PFSK-1 (cell line): ENCODE measurements around the gene ARHGAP10.

ENCODE experiments used
- FOXP2 ChIP-seq: optimal IDR thresholded peaks from 2 replicates; pipeline ENCODE3; 2011; ENCODE audit warnings: borderline replicate concordance, control low read depth, inconsistent platforms; ENCODE audit not compliant: insufficient read depth; ENCODE audit errors: extremely low read length, extremely low read depth
- POLR2AphosphoS5 ChIP-seq: IDR thresholded peaks from 2 replicates; pipeline ENCODE4 v1.6.1; 2012; ENCODE audit warnings: low read depth, mild to moderate bottlenecking, control low read depth, low read length, moderate library complexity
- REST ChIP-seq, 2 experiments: IDR thresholded peaks; 2 replicates each; pipeline versions ENCODE4 v1.6.1 to v1.8.0; 2011 to 2012; ENCODE audit warnings: low read depth in 2 of 2, low read length in 2 of 2, control low read depth in 1 of 2, inconsistent platforms in 1 of 2, mild to moderate bottlenecking in 1 of 2, moderate library complexity in 1 of 2; ENCODE audit not compliant: insufficient read depth in 1 of 2
- SIN3A ChIP-seq: IDR thresholded peaks from 2 replicates; pipeline ENCODE4 v1.6.1; 2012; ENCODE audit warnings: mild to moderate bottlenecking, low read length, moderate library complexity, borderline replicate concordance; ENCODE audit not compliant: insufficient read depth
- TAF1 ChIP-seq: IDR thresholded peaks from 2 replicates; pipeline ENCODE4 v1.6.1; 2012; ENCODE audit warnings: low read length, control low read depth, borderline replicate concordance; ENCODE audit not compliant: insufficient read depth

The ARHGAP10 gene

GRCh38 chr4:147855571-147856009 lies 123.7 kb downstream of the ARHGAP10 start:
- TF ChIP-seq SIN3A, result no peak
- TF ChIP-seq TAF1, result no peak
- TF ChIP-seq FOXP2, result no peak
- TF ChIP-seq REST (IDR thresholded peaks at IDR 0.05; ENCODE audit: insufficient read depth in 1 of 2, low read depth in 2 of 2, low read length in 2 of 2), result no peak
- no peak for TF ChIP-seq POLR2AphosphoS5

- TF ChIP-seq FOXP2 (no peak), POLR2AphosphoS5 (no peak), REST (IDR thresholded peaks at IDR 0.05; ENCODE audit: insufficient read depth in 1 of 2, low read depth in 2 of 2, low read length in 2 of 2) (no peak), SIN3A (no peak), TAF1 (no peak)
Measured at GRCh38 chr4:147860960-147861359, 129.1 kb downstream of the ARHGAP10 start.

- TF ChIP-seq TAF1 (no peak), FOXP2 (no peak), SIN3A (no peak), POLR2AphosphoS5 (no peak), REST (IDR thresholded peaks at IDR 0.05; ENCODE audit: insufficient read depth in 1 of 2, low read depth in 2 of 2, low read length in 2 of 2) (no peak)
Measured at GRCh38 chr4:147862043-147862692, 130.3 kb downstream of the ARHGAP10 start.

DNA sequence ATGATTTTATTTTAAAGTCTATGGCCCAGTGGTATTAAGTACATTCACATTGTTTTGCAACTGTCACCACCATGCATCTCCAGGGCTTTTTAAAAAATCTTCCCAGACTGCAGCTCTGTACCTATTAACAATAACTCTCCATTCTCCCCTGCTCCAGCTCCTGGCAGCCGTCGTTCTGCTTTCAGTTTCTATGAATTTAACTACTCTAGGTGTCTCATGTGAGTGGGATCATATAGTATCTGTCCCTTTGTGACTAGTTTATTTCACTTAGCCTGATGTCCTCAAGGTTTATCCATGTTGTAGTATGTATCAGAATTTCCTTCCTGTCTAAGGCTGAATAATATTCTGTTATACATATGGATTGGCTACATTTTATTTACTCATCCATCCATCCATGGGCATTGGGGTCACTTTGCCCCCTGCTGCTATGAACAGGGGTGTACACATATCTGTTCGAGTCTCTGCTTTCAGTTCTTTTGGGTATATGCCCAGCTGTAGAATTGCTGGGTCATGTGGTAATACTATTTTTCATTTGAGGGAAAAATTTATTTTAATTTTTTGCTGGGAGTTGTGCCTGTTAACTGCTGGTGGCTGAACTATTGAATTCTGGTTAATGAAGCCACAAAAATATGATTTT lies 131.3 kb downstream of the ARHGAP10 start:
- TF ChIP-seq TAF1 (no peak), FOXP2 (no peak), SIN3A (no peak), REST (IDR thresholded peaks at IDR 0.05; ENCODE audit: insufficient read depth in 1 of 2, low read depth in 2 of 2, low read length in 2 of 2) (no peak)

GRCh38 chr4:147863808-147864472 lies 132.1 kb downstream of the ARHGAP10 start:
- TF ChIP-seq TAF1, result no peak
- no peak for TF ChIP-seq SIN3A
